Esophagus mucosa (tissue), 1 donor: ENCODE results near the gene EIF2AK2. TPM values are rescaled to one million over a fixed set of nuclear protein-coding genes. Genes with fewer than 3 reads are reported as not detected.

Source experiments
- ATAC-seq: fragments of 200-7000 bp; cut with Tn5 transposase; one replicate; pipeline ENCODE4 v1.9.1; 2020
- total RNA-seq: library from RNA; stranded (reverse); gene quantifications from one replicate; pipeline ENCODE4 v1.2.4, GENCODE V29; 2023
- donor health status: DM: yes; HTN: yes; CAD: no.

The EIF2AK2 gene
- total RNA-seq, 1 donor from 2014 or later: 15.4 TPM

DNA sequence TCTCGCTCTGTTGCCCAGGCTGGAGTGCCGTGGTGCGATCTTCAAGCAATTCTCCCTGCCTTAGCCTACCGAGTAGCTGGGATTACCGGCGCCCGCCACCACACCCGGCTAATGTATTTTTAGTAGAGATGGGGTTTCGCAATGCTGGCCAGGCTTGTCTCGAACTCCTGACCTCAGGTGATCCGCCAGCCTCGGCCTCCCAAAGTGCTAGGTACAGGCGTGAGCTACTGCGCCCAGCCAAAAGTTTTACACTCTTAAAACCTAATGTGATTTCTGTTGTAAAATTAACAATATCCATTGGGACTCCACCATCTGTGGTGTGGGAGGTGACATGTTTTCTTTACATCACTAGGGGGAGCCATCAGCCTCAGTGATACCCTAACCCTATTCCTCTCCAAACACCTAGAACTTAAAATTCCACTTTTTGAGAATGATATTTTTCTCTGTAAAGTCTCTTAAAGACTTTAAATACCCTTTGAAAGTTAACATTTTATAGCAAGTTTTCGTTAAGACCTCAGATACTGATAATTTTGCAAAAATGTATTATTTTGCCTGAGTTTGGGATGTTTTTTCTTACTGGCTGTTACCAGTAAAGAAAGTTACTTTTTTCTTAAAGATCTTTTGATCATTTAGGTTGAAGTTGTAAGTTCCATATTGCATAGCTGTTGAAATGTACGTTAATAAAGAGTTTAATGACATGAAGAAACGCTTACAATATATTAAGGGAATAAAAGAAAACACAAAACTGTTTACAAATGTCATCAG, 11.6 kb upstream of the EIF2AK2 start:
- ATAC-seq: peak; percentile 63

- no peak for ATAC-seq
These were observed 10.9 kb upstream of the EIF2AK2 start for GRCh38 chr2:37167636-37168180.

DNA sequence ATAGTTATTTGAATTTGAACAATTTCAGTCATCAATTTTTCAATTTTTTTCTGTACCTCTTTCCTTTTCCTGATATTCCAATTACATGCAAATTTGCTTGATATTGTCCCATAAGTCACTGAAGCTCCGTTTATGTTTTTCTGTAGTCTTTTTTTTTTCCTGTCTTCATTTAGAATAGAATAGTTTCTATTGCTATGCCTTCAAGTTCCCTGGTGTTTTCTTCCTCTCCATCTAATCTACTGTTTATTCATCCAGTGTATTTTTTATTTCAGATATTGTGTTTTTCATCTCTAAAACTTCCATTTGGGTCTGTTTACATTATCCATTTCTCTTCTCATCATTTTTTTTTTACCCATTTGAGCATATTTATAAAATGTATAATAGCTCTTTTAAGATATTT, 8.0 kb upstream of the EIF2AK2 start:
- no peak for ATAC-seq

DNA sequence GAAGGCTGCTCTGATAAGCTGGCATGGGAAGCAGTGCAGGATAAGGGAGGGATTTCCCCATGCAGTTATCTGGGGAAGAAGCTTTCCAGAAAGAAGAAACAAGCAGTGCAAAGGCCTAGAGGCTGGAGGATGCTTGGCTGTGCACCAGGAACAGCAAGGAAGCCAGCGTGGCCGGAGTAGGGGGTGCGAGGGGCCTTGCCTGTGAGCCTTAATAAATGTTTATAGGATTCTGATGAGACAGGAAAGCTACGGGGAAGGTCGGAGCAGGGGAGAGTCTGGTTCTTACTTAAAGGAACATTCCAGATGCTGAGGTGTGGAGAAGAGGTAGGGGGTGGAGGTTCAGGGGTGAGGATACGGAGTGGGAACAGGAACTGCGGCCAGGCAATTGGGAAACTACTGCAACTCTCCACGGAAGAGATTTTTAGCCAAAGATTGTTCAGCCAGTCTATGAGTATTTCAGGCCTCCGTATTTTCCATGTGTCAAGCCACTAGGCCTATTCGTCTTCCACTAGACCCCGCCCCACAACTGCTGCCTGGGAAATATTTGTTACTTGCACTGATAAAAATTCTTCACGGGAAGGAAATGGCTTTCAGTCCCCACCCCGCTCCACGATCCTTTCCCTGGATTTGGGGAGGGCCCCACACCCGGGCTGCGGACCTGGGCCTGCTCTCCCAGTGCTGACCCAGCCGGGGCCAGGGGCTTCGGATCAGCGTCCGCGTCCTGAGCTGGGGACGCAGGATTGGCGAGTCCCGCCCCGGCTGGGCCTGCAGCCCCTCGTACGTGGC, 516 bp downstream of the EIF2AK2 start:
- peak; percentile 24 for ATAC-seq

GRCh38 chr2:37154785-37155184, 2.0 kb downstream of the EIF2AK2 start:
- no peak for ATAC-seq

DNA sequence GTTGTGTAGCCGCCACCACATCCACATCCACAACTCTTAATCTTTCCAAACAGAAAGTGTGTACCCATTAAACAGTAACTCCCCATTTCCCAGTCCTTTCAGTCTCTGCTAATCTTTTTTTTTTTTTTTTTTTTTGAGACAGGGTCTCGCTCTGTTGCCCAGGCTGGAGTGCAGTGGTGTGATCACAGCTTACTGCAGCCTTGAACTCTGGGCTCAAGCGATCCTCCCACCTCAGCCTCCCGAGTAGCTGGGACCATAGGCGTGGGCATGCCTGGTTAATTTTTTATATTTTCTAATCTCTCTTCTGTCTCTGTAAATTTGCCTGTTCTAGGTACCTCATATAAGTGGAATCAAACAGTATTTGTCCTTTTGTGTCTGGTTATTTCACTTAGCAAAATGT, 3.6 kb downstream of the EIF2AK2 start:
- no peak for ATAC-seq

GRCh38 chr2:37149626-37150322, 7.0 kb downstream of the EIF2AK2 start:
- ATAC-seq: peak; percentile 39

- no peak for ATAC-seq
These were observed 8.5 kb downstream of the EIF2AK2 start for GRCh38 chr2:37148325-37148724.

- ATAC-seq: peak; percentile 42
These were observed 10.7 kb downstream of the EIF2AK2 start for GRCh38 chr2:37146062-37146461.

- ATAC-seq: no peak
These were observed 12.8 kb downstream of the EIF2AK2 start for GRCh38 chr2:37143974-37144373.

DNA sequence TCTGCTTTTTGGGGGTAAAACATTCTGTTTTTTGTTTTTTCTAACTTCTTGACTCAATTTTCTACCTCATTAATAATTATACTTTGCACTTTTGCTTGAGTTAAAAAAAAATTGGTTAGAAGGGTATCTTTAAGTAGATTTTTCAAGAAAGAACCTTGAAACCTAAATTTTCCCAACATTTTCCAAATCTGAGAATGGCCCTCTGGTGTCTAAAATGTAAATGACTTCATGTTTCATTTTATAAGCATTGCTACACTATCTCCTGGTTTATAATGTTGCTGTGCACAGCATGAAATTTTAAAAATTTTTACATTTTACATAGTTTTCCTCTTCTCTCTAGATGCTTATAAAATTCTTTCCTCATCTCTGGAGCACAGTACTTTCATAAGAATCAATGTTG, 14.2 kb downstream of the EIF2AK2 start:
- no peak for ATAC-seq

DNA sequence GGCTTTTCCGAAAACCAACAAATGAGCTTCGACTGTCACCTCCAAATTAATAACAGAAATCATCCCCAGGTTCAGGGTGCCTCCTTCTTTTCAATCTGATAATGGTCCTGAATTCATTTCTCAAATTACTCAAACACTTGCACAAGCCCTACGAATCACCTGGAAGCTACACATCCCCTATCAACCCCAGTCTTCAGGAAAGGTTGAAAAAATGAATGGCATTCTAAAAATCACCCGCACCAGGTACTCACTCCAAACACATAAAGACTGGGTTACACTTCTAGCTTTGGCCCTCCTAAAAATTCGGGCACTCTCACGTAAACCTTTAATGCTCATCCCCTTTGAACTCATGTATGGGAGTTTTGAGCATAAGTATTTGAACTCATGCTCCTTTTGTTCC, 23.9 kb downstream of the EIF2AK2 start:
- no peak for ATAC-seq

DNA sequence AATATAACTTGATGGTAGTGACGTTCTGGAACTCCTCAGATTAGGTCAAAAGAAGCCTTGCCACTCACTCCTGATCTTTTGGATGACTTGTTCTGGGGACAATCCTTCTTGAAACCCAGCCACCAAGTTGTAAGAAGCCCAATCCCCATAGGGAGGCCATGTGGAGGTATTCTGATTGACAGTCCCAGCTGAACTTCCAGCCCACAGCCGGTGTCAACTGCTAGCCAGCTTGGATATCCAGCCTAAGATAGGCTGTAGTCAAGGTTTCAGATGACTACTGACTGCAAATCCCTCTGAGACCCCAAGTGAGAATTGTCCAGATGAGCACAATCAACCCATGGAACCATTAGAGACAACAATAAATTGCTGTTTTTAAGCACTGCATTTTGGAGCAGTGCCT, 31.4 kb downstream of the EIF2AK2 start:
- ATAC-seq: no peak

GRCh38 chr2:37119157-37119556, 37.6 kb downstream of the EIF2AK2 start:
- no peak for ATAC-seq

DNA sequence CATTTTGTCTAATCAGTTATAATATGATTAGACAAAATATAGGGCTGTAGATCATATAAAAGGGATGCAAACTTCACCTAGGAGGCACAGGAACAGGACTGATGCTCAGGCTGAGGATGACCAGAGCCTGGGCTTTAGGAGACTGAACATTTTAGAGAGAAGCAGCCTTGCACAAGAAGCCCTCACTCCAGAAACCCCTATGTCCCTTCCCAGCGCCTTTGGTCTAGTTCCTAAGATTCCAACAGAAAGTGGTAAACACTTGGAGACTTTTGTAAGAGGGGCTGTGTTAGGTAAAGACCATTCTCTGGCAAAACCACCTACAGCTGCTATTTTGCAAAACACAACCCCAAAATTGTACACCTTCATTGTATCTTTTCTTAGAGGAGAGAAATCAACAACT, 39.2 kb downstream of the EIF2AK2 start:
- no peak for ATAC-seq

- no peak for ATAC-seq
These were observed 44.8 kb downstream of the EIF2AK2 start for GRCh38 chr2:37111958-37112357.

- peak; percentile 90 for ATAC-seq
These were observed 46.2 kb downstream of the EIF2AK2 start for GRCh38 chr2:37110306-37111212.

DNA sequence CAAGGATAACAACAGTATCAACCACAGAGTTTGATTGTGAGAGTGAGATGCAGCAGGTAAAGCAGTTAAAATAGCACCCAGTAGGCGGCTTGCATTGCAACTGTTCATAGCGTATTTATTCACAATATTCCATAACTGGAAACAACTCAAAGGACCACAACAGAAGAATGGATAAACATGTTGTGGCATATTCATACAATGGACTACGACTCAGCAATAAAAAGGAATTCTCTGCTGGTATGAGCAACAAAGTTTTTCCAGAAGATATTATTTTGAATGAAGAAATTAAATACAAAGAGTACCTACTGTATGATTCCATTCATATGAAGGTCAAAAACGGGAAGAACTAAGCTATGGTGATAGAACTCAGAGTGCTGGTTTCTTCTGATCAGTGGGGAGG, 47.3 kb downstream of the EIF2AK2 start:
- no peak for ATAC-seq

GRCh38 chr2:37105150-37105549, 51.6 kb downstream of the EIF2AK2 start:
- ATAC-seq: no peak

DNA sequence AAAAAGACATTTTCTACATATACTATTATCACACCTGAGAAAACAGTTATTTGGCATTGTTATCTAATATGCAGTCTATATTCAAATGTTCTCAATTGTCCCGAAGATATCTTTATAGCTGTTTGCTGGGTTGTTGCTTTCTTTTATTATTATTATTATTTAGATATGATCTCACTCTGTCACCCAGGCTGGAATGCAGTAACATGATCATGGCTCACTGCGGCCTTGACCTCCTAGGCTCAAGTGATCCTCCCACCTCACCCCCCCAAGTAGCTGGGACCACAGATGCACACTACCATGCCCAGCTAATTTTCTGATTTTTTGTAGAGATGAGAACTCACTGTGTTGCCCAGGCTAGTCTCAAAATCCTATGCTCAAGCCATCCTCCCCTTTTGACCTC, 52.6 kb downstream of the EIF2AK2 start:
- no peak for ATAC-seq

DNA sequence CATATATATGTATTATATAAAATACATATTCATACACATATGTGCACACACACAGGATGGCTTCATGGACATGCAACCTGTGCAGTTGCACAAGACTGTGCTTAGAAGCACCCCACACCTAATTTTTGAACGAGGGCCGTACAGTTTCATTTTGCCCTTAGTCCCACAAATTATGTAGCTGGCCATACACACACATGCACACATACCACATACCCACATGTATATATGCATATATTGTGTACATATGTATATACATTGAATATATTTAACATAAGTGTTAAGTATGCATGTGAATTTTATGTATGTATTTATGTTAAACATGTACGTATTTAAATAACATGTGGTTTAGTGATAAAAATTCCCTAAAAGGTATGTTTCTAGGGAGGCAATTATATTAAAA, 54.2 kb downstream of the EIF2AK2 start:
- ATAC-seq: no peak

GRCh38 chr2:37100054-37100453, 56.7 kb downstream of the EIF2AK2 start:
- no peak for ATAC-seq
